ENCODE results near the gene MCM8.

The MCM8 gene

DNA sequence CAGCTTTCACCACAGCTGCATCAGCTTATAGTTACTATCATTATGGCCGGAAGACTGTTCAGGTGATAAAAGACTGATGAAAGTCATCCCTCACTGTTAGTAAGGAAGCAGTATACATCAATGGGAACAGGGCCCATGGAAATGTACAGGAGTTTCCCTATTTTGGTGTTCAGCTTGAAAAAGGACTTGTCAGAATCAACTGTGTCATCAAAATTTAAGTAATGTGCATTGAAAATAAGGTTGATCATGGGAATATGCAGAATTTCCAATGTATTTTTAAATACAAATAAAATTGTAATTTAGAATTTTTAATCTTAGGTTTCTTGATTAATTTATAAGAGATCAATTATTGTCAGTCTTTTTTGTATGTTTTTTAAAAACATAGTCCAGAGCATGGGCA is 86.6 kb downstream of the MCM8 start:
- Histone ChIP-seq H3K4me1 (ENCODE audit: control insufficient read depth in 2 of 2, insufficient read depth in 1 of 2, low read depth in 1 of 2, low read length in 2 of 2) (peaks cover 0 to 5% of the 10 kb centered on the region in 2 donors), H2AFZ (ENCODE audit: low read length) (no peak overlapping the region), H2AK5ac (ENCODE audit: low read depth, low read length) (no peak overlapping the region), H2BK15ac (ENCODE audit: low read length) (no peak overlapping the region), H3K4me2 (ENCODE audit: insufficient read depth, low read length, poor library complexity, severe bottlenecking) (no peak overlapping the region), H3K14ac (ENCODE audit: low read length) (no peak overlapping the region), H3K9ac (ENCODE audit: low read depth, low read length, poor library complexity) (no peak overlapping the region), H3K4me3 (ENCODE audit: low read length in 2 of 2) (no peak overlapping the region), H3K79me1 (ENCODE audit: low read depth, low read length) (peaks cover 4% of the 10 kb centered on the region), H3K27ac (replicated peaks; ENCODE audit: low read length) (no peak overlapping the region), H2BK5ac (ENCODE audit: low read length) (no peak overlapping the region), H2BK12ac (ENCODE audit: low read length) (no peak overlapping the region), H3K9me3 (replicated peaks in 1 of 2; ENCODE audit: control insufficient read depth in 2 of 2, insufficient read depth in 1 of 2, low read depth in 1 of 2, low read length in 2 of 2) (no peaks in the 10 kb centered on the region), H4K91ac (ENCODE audit: low read depth, low read length, poor library complexity) (no peak overlapping the region), H2BK120ac (ENCODE audit: low read depth, low read length) (no peak overlapping the region), H3K4ac (ENCODE audit: low read length) (no peak overlapping the region), H3K36me3 (replicated peaks in 1 of 2; ENCODE audit: control insufficient read depth in 2 of 2, insufficient read depth in 2 of 2, low read length in 2 of 2) (peaks cover 8 to 92% of the 10 kb centered on the region in 2 donors), H3K23ac (ENCODE audit: low read depth, low read length, poor library complexity) (no peak overlapping the region), H3K27me3 (ENCODE audit: control insufficient read depth in 3 of 3, insufficient read depth in 3 of 3, low read depth in 1 of 3, low read length in 3 of 3) (no peaks in the 10 kb centered on the region), H4K8ac (ENCODE audit: low read depth, low read length) (no peak overlapping the region), H3K18ac (ENCODE audit: low read length) (no peak overlapping the region)
- WGBS, 2 donors (ENCODE audit: extremely low coverage in 2 of 2, insufficient read length in 2 of 2, insufficient replicate concordance in 1 of 2), result no CpG with 5 or more reads among the region's 1 CpG
- no peak for DNase-seq (ENCODE audit: low spot score)

DNA sequence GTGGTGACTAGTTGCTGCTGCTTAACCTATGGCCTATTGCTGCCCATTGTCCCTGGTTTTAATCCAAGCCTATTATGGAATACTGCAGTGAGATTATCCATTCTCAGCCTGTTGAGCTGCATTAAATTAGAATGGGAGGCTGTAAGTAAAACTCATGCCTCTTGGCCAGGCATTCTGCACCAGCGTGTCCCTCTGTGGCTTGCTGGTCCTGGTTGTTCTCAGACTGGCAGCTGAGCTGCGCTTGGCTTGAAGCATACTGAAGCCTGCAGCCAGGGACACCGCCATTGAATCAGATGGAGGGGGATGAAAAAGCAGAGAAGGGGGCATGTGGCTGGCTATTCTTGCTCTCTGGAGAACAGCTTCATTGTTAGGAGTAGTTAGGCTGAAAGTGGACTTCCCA is 87.8 kb downstream of the MCM8 start:
- Histone ChIP-seq H3K9me3 (replicated peaks in 1 of 2; ENCODE audit: control insufficient read depth in 2 of 2, insufficient read depth in 1 of 2, low read depth in 1 of 2, low read length in 2 of 2) (no peaks in the 10 kb centered on the region), H3K36me3 (replicated peaks in 1 of 2; ENCODE audit: control insufficient read depth in 2 of 2, insufficient read depth in 2 of 2, low read length in 2 of 2) (peaks cover 10 to 87% of the 10 kb centered on the region in 2 donors), H3K27me3 (ENCODE audit: control insufficient read depth in 3 of 3, insufficient read depth in 3 of 3, low read depth in 1 of 3, low read length in 3 of 3) (no peaks in the 10 kb centered on the region), H3K14ac (ENCODE audit: low read length) (no peak overlapping the region), H2BK15ac (ENCODE audit: low read length) (no peak overlapping the region), H3K4me3 (ENCODE audit: low read length in 2 of 2) (no peak overlapping the region), H3K9ac (ENCODE audit: low read depth, low read length, poor library complexity) (peak overlapping the region; percentile 60), H3K4ac (ENCODE audit: low read length) (no peak overlapping the region), H2BK5ac (ENCODE audit: low read length) (no peak overlapping the region), H3K23ac (ENCODE audit: low read depth, low read length, poor library complexity) (no peak overlapping the region), H3K79me1 (ENCODE audit: low read depth, low read length) (peaks cover 4% of the 10 kb centered on the region), H3K4me2 (ENCODE audit: insufficient read depth, low read length, poor library complexity, severe bottlenecking) (no peak overlapping the region), H2AK5ac (ENCODE audit: low read depth, low read length) (no peak overlapping the region), H2BK12ac (ENCODE audit: low read length) (no peak overlapping the region), H2BK120ac (ENCODE audit: low read depth, low read length) (no peak overlapping the region), H4K8ac (ENCODE audit: low read depth, low read length) (no peak overlapping the region), H3K4me1 (ENCODE audit: control insufficient read depth in 2 of 2, insufficient read depth in 1 of 2, low read depth in 1 of 2, low read length in 2 of 2) (peaks cover 0 to 5% of the 10 kb centered on the region in 2 donors), H2AFZ (ENCODE audit: low read length) (no peak overlapping the region), H4K91ac (ENCODE audit: low read depth, low read length, poor library complexity) (no peak overlapping the region), H3K18ac (ENCODE audit: low read length) (no peak overlapping the region), H3K27ac (replicated peaks; ENCODE audit: low read length) (no peak overlapping the region)
- WGBS, 2 donors (ENCODE audit: extremely low coverage in 2 of 2, insufficient read length in 2 of 2, insufficient replicate concordance in 1 of 2), result no CpG with 5 or more reads among the region's 3 CpGs
- no peak for DNase-seq (ENCODE audit: low spot score)

DNA sequence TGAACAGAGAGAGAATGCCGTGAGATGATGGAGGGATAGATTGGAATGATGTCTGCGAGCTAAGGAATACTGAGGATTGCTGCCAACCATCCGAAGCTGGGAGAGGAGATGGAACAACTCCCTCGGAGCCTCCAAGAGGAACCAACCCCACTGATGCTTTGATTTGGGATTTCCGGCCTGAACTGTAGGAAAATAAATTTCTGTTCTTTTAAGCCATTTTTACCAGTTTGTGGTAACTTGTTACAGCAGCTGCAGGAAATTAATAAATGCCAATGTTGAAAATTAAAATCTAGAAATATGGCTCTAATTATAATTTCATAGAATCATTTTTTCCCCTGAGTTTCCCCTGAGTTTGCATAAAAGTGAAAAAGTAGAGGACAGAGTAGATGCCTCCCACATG is 89.3 kb downstream of the MCM8 start:
- no peak overlapping the region for H3K23ac ChIP-seq (ENCODE audit: low read depth, low read length, poor library complexity)
- no peak for DNase-seq (ENCODE audit: low spot score)
- H3K79me1 ChIP-seq (ENCODE audit: low read depth, low read length), result peaks cover 4% of the 10 kb centered on the region
- no peak overlapping the region for H2AFZ ChIP-seq (ENCODE audit: low read length)
- H4K8ac ChIP-seq (ENCODE audit: low read depth, low read length), result no peak overlapping the region
- no peak overlapping the region for H2AK5ac ChIP-seq (ENCODE audit: low read depth, low read length)
- no peak overlapping the region for H2BK120ac ChIP-seq (ENCODE audit: low read depth, low read length)
- peaks cover 8 to 72% of the 10 kb centered on the region in 2 donors for H3K36me3 ChIP-seq (replicated peaks in 1 of 2; ENCODE audit: control insufficient read depth in 2 of 2, insufficient read depth in 2 of 2, low read length in 2 of 2)
- no peak overlapping the region for H4K91ac ChIP-seq (ENCODE audit: low read depth, low read length, poor library complexity)
- no peak overlapping the region for H3K4ac ChIP-seq (ENCODE audit: low read length)
- no peak overlapping the region for H3K4me3 ChIP-seq (ENCODE audit: low read length in 2 of 2)
- H3K9ac ChIP-seq (ENCODE audit: low read depth, low read length, poor library complexity), result no peak overlapping the region
- no peak overlapping the region for H3K14ac ChIP-seq (ENCODE audit: low read length)
- H2BK5ac ChIP-seq (ENCODE audit: low read length), result no peak overlapping the region
- H3K4me1 ChIP-seq (ENCODE audit: control insufficient read depth in 2 of 2, insufficient read depth in 1 of 2, low read depth in 1 of 2, low read length in 2 of 2), result peaks cover 0 to 5% of the 10 kb centered on the region in 2 donors
- H3K27ac ChIP-seq (replicated peaks; ENCODE audit: low read length), result no peak overlapping the region
- no peak overlapping the region for H2BK15ac ChIP-seq (ENCODE audit: low read length)
- no peaks in the 10 kb centered on the region for H3K9me3 ChIP-seq (replicated peaks in 1 of 2; ENCODE audit: control insufficient read depth in 2 of 2, insufficient read depth in 1 of 2, low read depth in 1 of 2, low read length in 2 of 2)
- H2BK12ac ChIP-seq (ENCODE audit: low read length), result no peak overlapping the region
- WGBS, 2 donors (ENCODE audit: extremely low coverage in 2 of 2, insufficient read length in 2 of 2, insufficient replicate concordance in 1 of 2), result no CpG with 5 or more reads among the region's 5 CpGs
- H3K18ac ChIP-seq (ENCODE audit: low read length), result no peak overlapping the region
- no peak overlapping the region for H3K4me2 ChIP-seq (ENCODE audit: insufficient read depth, low read length, poor library complexity, severe bottlenecking)
- no peaks in the 10 kb centered on the region for H3K27me3 ChIP-seq (ENCODE audit: control insufficient read depth in 3 of 3, insufficient read depth in 3 of 3, low read depth in 1 of 3, low read length in 3 of 3)

DNA sequence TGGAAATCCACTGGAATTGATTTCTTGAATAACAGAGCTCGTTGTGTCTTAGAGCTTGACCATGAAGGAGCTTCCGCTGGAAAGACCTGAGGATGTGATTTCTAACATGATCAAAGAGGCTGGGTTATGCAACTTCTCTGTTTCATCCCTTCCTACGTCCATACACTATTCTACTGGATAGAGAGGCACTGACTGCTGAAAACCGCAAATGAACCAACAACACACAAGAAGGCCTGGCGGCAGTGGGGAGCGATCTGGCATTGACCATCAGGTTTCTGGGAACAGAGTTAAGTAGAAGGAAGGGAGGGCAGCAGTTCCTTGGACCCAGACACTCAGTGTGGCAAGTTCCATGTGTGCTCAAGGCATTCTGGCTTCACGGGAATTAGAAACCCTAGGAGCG is 90.1 kb downstream of the MCM8 start:
- Histone ChIP-seq H2AFZ (ENCODE audit: low read length) (no peak overlapping the region), H3K14ac (ENCODE audit: low read length) (no peak overlapping the region), H3K36me3 (replicated peaks in 1 of 2; ENCODE audit: control insufficient read depth in 2 of 2, insufficient read depth in 2 of 2, low read length in 2 of 2) (peaks cover 8 to 64% of the 10 kb centered on the region in 2 donors), H3K4me3 (ENCODE audit: low read length in 2 of 2) (no peak overlapping the region), H3K4ac (ENCODE audit: low read length) (no peak overlapping the region), H3K27ac (replicated peaks; ENCODE audit: low read length) (no peak overlapping the region), H3K4me2 (ENCODE audit: insufficient read depth, low read length, poor library complexity, severe bottlenecking) (no peak overlapping the region), H4K91ac (ENCODE audit: low read depth, low read length, poor library complexity) (no peak overlapping the region), H2AK5ac (ENCODE audit: low read depth, low read length) (no peak overlapping the region), H3K23ac (ENCODE audit: low read depth, low read length, poor library complexity) (no peak overlapping the region), H3K79me1 (ENCODE audit: low read depth, low read length) (peaks cover 4% of the 10 kb centered on the region), H4K8ac (ENCODE audit: low read depth, low read length) (no peak overlapping the region), H3K9me3 (replicated peaks in 1 of 2; ENCODE audit: control insufficient read depth in 2 of 2, insufficient read depth in 1 of 2, low read depth in 1 of 2, low read length in 2 of 2) (no peaks in the 10 kb centered on the region), H2BK12ac (ENCODE audit: low read length) (no peak overlapping the region), H2BK5ac (ENCODE audit: low read length) (no peak overlapping the region), H2BK15ac (ENCODE audit: low read length) (no peak overlapping the region), H3K27me3 (ENCODE audit: control insufficient read depth in 3 of 3, insufficient read depth in 3 of 3, low read depth in 1 of 3, low read length in 3 of 3) (no peaks in the 10 kb centered on the region), H3K9ac (ENCODE audit: low read depth, low read length, poor library complexity) (no peak overlapping the region), H2BK120ac (ENCODE audit: low read depth, low read length) (no peak overlapping the region), H3K4me1 (ENCODE audit: control insufficient read depth in 2 of 2, insufficient read depth in 1 of 2, low read depth in 1 of 2, low read length in 2 of 2) (peaks cover 0 to 5% of the 10 kb centered on the region in 2 donors), H3K18ac (ENCODE audit: low read length) (no peak overlapping the region)
- WGBS, 2 donors (ENCODE audit: extremely low coverage in 2 of 2, insufficient read length in 2 of 2, insufficient replicate concordance in 1 of 2), result no CpG with 5 or more reads among the region's 8 CpGs
- DNase-seq (ENCODE audit: low spot score), result no peak
